SU-DHL-6 (cell line): ENCODE data around the gene SLC16A13.

ENCODE experiments used
- EZH2phosphoT487 ChIP-seq: fragments of 200-600 bp; sonication (generic), shearing (Covaris generic); conservative IDR thresholded peaks from 2 replicates; pipeline ENCODE4 v1.6.1; 2018; ENCODE audit warnings: mild to moderate bottlenecking, antibody characterized with exemption, low read length, moderate library complexity, mixed read lengths
- TF ChIP-seq, protein P1 (sequence below): fragments of 200-600 bp; sonication (generic); IDR thresholded peaks from one replicate; pipeline ENCODE4 v1.5.1; 2017; ENCODE audit warnings: antibody characterized with exemption, mild to moderate bottlenecking, low read length, moderate library complexity; ENCODE audit not compliant: insufficient read depth, poor library complexity, severe bottlenecking

GRCh38 chr17:7017827-7018200, 18.0 kb upstream of the SLC16A13 start:
- TF ChIP-seq, protein P1, sequence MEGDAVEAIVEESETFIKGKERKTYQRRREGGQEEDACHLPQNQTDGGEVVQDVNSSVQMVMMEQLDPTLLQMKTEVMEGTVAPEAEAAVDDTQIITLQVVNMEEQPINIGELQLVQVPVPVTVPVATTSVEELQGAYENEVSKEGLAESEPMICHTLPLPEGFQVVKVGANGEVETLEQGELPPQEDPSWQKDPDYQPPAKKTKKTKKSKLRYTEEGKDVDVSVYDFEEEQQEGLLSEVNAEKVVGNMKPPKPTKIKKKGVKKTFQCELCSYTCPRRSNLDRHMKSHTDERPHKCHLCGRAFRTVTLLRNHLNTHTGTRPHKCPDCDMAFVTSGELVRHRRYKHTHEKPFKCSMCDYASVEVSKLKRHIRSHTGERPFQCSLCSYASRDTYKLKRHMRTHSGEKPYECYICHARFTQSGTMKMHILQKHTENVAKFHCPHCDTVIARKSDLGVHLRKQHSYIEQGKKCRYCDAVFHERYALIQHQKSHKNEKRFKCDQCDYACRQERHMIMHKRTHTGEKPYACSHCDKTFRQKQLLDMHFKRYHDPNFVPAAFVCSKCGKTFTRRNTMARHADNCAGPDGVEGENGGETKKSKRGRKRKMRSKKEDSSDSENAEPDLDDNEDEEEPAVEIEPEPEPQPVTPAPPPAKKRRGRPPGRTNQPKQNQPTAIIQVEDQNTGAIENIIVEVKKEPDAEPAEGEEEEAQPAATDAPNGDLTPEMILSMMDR, result no peak
- TF ChIP-seq EZH2phosphoT487, result no peak
